Hematopoietic multipotent progenitor cell treated with erythropoietin and hydrocortisone succinate and interleukin-3 and kit ligand, for 4 days (in vitro differentiated cells): Measurements from ENCODE around the gene CPNE5.
"Not testable (repeated sequence)": the region's sequence is repeated elsewhere in the genome, so short reads cannot be mapped to it uniquely, and the experiment has no call there.

Experiments used
- DNase-seq: peaks from one replicate; pipeline ENCODE4 v3.0.0-alpha.2; 2015

The CPNE5 gene

DNA sequence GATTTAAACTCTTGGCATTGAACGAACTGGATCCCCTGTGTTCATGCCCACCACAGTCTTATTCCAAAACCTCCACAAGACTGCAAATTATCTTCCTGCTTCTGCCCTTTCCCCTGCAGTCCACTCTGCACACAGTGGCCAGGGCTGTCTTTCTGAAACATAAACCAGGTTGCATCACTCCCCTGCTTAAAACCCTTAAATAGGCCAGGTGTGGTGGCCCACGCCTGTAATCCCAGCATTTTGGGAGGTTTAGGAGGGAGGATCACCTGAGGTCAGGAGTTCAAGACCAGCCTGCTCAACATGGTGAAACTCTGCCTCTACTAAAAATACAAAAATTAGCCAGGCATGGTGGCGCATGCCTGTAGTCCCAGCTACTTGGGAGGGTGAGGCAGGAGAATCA lies 26.2 kb downstream of the CPNE5 start:
- DNase-seq = not testable (repeated sequence)

DNA sequence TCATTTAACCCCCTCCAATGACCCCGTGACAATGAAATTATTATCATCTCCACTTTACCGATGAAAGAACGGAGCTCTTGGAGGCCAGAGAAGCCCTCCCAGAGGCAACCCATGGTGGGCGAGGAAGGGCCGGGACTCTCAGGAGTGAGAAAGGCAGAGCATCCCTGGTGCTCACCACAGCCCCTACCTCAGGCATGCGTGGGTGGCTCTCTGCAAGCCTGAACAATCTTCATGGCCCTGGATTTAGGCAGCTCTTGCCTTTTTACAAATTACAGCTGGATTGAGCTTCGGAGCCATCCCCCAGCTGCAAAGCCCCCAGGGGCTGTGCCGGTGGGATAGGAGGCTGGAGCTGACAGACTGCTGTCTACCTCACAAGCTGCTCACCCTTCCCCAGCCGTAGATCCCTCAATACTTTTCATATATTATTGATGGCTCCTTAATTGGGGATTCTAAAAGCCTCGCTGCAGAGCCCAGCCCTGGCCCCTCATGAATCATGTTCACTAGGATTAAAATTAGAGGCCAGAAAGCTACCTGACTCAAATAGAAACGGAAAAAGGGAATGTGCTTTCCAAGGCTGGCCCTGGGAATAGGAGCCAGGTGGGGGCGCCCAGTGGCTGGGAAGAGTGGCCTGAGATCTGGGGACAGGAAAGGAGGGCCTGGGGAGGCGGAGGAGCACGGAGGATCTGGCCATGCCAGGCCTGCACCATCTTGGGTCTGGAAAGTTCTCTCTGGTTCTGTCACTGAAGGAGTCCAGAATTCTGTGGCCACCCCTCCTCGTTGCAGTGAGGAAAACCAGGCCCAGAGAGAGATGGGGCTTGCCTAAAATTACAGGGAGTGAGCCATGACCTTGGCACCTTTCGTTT lies 29.1 kb downstream of the CPNE5 start:
- DNase-seq = no peak

DNA sequence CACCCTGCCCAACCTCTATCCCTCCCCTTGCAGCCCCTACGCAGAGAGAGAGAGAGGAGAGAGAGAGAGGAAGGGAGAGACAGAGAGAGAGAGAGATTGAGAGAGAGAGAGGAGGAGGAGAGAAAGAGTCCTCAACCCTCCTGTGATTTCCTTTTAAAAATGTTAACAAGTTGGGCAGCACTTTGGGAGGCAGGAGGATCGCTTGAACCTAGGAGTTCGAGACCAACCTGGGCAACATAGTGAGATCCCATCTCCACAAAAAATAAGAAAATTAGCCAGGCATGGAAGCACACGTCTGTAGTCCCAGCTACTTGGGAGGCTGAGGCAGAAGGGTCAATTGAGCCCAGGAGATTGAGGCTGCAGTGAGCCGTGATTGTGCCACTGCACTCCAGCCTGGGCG lies 30.1 kb downstream of the CPNE5 start:
- no peak for DNase-seq

DNA sequence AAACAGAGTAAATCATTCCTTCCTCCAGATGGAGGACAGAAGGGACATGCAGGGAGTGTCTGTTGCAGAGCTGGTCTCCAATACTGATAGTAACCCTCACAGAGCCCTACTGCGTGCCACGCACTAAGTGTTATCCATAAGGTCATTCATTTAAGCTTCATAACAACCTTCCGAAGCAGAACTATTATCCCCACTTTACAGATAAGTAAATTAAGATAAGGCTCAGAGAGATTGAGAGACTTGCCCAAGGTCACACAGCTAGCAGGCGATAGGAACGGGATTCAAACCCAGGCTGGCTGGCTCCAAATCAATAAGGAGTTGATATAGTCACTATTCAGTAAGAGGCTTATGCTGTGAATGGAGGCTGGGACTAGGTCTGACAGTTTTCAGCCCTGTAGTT lies 30.6 kb downstream of the CPNE5 start:
- no peak for DNase-seq

DNA sequence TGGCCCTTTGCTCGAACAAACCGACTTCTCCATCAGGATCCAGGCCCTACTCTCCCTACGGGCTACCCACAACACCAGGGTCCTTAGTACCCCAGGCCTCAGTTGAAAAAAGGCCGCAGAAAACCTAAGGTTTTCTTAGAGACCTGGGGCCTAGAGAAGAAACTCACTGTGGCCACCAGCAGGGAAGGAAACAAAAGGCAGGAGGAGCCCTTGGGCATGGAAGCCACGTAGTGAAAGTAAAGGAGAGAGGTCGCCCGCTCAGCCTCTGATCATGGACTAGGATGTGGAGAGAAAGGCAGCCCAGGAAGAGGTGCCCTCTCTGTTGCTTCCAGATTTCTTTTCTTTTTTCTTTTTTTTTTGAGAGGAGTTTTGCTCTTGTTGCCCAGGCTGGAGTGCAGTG lies 31.5 kb downstream of the CPNE5 start:
- DNase-seq = no peak

DNA sequence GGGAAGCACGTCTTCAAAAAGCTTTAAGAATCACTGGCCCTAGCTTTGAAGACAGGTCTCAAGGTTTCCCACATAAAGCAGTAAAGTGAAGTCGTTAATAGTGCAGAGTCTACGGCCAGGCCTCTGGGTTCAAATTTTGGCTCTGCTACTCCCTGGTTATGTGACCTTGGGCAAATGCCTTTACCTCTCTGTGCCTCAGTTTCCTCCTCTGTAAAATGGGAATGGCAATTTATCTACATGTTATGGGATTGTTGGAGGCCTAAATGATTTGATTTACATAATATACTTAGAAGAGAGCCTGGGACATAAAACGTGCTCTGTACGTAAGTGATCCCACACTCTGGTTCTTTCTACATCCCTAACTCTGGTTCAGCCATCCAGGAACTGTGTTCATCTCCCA lies 32.1 kb downstream of the CPNE5 start:
- no peak for DNase-seq

DNA sequence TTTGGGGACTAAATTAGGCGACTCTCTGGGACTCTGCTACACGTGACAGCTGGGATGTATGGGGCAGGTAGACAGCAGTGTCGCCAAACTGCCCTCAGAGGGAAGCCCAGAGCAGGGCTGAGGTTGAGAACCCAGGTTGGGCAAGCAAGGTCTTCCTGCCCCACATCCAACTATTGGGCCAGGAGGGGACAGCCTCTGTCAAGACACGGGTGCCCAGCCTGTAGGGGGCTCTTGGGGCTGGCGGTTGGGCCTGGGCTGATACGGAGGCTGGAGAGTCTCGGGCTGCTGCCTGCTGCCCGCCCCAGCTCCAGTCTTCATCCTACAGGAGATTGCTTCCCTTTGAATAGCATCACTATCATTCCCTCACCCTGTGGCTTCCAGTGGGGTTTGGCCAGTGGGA lies 33.3 kb downstream of the CPNE5 start:
- no peak for DNase-seq

DNA sequence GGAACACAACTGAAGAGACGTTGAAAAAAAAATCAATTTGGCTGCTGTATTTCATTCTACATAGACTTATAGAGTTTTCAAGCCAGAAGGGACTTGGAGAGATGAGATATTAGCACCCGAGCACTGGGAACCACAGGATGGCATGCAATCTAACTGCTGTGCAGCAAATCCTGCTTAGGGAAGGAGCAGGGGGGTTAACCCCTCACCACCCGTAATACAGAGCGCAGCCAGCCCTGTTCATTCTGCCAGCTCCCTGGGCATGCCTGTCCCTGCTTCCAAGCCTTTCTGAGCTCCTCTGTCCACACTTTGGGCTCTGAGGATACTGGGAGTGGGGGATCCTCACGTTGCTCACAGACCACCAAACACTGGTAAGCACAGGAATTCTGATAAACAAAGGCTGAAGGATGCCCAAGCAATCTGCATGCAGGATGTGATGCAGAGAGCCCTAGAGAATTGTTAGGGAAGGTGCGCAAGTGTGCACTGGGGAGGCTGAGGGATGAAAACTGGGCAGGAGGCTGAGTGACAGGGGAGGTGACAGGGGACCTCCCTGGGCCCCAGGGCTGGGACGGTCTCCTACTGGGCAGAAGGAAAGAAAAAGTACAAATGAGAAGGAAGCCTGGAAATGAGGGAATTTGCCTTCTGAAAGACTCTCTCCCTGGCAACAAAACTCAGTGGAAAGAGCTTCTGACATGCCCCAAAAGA lies 34.0 kb downstream of the CPNE5 start:
- no peak for DNase-seq

DNA sequence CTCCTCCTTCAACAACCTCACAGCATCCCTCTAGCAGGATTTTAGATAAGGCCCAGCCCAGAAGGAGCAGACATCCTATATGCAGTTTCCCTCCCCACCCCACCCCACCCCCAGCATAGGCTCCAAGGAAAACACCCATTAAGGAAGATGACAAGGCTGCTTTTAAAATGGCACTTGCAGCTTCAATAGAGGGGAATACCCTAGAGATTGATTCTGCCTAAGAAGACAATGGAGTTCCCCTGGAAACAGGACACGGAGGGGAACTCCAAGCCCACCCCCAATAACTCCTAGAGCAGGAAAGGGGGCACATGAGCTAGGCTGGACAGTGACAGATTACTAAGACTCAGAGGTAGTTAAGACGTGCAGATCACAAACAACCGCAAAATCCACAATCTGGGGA lies 34.7 kb downstream of the CPNE5 start:
- DNase-seq = no peak

DNA sequence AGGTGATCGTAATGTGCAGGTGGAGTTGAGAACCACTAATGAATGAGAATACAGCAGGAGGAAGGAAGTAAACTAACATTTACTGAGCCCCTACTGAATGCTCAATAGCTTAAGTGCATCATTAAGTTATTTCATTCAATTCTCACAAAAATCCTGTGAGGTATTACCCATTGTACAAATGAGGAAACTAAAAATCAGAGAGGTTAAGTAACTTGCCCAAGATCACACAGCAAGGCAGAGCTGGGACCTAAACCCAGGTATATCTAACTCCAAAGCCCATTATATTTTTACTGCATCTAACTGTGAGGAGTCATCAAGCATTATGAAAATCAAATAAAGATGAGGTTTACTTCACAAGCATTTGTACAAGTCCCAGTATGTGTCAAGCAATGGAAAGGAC lies 35.3 kb downstream of the CPNE5 start:
- no peak for DNase-seq

DNA sequence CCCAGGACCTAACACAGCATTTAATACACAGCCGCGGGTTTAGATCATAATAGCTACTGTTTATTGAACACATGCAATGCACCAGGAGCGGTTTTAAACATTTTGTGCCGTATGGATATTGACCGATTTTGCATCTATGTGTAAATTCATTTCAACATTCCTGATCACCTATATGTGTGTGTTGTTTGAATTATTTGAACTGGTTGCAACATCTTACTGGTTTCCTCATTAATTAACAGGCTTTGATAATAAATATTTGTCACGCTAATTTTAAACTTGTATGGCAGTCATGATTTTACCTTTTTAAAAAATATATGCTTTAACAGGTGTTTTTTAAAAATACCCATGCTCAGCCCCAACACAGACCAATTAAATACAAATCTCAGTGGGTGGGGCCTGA lies 35.8 kb downstream of the CPNE5 start:
- DNase-seq = no peak

DNA sequence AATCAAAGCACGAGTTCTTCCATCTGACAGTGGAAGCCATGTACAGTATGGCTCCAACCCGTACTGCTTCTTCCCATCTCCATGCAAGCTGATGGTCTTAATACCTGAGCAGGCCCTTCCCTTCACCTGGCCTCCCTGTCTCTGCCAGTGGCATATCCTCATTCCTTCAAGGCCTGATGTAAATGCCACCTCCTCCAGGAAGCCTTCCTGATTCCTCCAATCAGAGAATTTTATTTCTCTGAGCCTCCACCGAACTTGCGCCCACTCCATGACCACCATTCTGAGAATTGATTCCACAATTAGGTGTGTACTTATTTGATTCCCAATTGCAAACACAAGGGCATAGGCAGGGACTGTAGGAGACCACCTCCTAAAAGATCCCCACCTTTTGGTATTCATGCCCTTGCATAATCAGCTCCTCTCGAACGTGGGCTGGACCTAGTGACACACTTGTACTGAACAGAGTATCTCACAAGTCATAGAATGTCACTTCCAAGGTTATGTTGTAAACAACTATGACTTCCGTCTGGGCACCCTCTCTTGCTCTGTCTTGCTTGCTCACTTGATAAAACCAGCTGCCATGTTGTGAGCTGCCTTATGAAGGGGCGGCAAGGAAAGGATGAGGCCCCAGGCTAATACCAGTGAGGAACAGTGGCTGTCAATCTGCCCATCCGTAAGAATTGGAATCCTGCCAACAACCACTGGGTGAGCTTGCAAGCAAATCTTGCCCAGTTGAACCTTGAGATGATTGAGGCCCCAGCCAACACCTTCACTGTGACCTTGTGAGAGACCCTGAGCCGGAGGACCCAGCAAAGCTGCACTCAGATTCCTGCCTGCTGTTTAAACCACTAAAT lies 38.8 kb downstream of the CPNE5 start:
- peak; percentile 35 for DNase-seq

DNA sequence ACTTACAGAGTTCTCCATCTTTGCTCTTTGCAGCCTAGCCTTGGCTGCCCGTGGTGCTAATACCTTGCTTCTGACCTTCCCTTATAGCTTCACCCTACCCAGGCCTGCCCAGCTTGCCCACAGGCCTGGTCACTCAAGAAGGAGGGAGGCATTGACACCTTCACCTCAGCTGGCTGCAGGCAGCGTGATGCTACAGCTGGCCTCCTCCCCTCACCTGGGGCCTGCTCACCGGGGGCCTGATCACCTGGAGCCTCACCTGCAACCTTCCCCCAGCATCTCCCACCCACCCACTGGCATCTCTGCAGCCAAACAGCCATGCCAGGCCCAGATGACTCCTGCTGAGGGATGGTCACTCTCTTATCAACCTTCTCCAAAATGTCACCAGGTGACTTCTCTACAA lies 40.4 kb downstream of the CPNE5 start:
- DNase-seq = no peak

DNA sequence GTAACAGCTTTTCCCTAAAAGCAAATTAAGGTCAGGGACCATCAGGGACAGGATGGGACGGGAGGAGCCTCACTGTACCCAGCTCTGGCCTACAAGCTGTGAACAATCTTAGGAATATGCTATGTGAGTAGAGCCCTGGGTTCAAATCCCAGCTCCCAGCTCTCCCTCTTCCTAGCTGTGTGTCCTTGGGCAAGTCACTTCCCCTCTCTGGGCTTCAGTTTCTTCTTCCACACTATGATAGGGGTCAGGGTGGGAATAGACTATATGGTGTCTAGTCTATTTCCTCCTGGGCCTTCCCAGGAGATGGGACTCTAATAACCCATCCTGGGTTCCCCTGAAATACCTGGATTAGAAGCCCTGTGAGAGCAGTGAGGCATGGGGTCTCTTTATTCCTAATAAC lies 41.6 kb downstream of the CPNE5 start:
- DNase-seq = no peak

DNA sequence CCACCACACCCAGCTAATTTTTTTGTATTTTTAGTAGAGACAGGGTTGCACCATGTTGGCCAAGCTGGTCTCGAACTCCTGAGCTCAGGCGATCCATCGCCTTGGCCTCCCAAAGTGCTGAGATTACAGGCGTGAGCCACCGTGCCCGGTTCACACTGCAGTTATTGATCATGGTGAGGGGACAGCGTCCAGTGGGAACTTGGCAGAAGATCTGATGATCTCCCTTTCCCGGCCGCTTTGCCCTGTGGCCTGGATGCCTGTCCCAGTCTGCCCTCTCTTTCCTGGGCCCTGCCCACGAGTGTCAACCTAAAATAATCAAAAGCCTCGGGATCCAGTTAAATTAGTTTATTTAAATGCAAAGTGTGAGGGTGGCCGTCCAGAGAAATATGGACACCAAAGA lies 42.2 kb downstream of the CPNE5 start:
- DNase-seq = no peak

DNA sequence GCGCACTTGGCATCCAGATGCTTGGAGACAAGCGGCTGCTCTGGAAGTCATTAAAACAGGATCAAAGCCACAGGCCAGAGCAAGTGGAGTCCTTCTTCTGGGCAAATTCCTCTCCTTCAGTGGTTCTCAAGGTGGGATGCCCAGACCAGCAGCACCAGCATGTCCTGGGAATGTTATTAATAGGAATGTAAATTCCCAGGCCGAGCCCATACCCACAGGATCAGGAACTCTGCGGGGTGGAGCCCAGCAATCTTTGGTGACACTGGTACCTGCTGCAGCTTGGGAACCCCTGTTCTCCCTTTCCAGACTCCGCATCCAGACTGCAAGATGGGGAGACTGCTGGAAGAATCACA lies 44.6 kb downstream of the CPNE5 start:
- no peak for DNase-seq

DNA sequence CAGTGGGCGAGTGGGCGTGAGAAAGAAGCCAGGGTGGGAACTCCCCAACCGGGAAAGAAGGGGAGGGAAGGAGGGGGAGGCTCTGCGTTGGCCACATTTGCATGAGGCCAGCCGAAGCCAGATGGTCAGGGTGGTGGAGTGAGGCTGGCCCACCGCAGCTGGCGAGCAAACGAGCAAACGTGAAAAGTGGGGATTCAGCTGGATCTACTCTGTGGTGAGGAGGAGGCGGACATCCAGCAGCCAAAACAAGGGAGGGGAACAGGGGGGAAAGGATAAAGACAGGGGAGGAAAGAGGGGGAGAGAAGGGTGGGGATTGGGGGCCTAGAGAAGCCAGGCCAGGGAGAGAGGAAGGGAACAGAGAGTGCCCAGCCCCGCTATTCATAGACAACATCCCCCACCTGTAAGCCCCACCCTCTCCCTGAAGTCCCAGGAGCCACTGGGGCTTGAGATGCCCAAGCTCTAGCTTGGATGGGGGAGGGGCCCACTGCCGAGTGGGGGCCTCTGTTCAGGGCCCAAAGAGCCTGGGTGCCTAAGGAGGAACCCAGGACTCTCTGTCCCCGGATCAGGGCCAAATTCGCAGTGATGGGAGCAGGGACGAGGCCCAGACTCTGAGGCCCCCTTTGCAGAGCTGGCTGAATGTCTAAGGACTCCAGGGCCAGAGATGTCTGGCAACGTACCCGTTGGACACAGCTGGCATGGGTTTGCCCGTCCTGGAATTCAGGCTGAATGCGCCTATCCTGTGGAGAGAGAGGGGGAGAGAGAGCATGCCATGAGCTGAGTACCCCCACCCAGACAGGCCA lies 45.1 kb downstream of the CPNE5 start:
- no peak for DNase-seq

DNA sequence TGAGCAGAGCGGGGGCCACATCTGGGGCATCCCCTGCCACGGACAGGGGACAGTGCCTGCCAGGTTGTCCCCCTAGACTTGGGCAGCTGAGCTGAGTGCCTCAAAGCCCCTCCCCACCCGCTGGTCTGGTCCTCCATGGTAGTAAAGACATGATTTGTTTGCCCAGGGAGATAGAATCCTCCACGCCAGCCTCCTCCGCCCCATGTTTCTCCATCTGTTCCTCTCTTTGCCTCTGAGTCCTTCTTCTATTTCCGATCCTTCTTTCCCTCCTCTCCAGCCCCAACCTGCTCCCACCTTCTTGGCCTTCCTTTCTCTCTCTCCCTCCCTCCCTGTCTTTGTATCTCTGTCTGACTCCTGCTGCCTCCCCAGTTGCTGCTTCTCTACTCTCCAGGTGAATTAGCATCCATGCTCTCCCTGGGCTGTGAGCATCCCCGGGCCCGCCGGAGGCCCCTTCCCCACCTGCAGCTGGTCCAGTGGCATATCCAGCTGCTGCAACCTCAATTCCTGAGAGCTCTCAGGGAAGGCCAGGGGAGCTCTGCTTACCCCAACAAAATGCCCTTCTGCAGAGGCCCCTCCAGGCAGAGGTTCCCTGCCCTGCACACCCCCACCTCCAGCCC lies 45.8 kb downstream of the CPNE5 start:
- DNase-seq = no peak

DNA sequence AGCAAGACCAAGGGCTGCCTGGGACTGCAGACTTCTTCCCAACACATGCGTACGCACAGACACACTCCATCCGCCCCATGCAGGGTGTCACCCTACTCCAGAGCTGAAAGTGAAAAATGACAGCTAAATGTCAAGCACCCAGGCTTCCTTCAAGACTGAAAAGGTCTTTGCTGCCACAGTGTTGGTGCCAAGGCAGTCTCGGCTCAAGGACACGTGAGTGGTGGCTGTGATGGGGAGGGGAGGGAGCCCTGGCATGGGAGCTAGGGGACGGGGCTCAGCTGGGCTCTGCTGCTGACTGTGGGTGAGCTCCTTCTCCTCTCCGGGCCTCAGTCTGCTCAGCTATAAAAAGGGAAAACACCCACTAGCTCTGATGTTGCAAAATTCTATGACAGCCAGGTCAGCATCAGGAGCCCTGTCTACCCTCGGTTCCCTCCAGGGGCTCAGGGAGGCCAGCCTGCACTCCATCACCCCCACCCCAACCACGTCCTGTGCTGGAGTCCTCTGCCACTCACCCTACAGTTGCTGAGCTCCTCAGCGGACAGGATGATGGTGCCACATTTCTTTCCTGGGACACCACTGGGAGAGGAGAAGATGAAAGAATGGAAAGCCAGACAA lies 47.6 kb downstream of the CPNE5 start:
- DNase-seq = no peak

DNA sequence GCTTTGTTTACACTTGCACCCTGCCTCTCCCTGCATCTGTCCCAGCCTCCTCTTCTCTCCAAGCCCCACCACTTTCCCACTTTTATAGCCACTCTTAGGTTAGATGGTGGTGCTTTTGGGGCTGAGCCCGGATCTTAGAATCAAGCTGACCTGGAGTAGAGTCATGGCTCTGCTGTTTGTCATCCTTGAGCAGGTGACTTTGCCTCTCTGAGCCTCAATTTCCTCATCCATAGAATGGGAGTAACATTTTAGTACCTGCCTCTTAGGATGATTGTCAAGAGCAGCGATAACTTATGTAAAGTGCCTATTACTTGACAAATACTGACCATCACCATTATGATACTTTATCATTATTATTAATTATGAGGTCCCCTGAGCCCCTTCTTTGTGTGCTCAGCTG lies 48.2 kb downstream of the CPNE5 start:
- no peak for DNase-seq

DNA sequence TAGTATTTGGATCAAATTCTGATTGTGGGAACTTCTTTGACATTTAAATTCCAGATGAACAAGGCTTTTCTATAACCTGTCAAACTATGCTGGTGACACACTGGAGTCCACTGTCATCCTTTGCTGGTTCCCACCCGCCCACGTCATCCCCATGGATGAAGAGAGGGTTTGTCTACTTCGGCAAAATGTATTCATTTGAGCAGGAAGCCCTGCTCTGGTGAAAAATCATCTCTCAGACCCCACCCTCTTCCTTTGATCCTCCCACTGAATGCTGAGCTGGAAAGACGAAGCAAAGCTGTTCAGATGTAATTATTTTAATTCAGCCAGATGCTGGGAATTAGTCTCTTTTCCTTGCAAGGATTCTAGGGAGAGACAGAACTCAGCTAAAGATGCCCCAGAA lies 50.5 kb downstream of the CPNE5 start:
- DNase-seq = no peak

DNA sequence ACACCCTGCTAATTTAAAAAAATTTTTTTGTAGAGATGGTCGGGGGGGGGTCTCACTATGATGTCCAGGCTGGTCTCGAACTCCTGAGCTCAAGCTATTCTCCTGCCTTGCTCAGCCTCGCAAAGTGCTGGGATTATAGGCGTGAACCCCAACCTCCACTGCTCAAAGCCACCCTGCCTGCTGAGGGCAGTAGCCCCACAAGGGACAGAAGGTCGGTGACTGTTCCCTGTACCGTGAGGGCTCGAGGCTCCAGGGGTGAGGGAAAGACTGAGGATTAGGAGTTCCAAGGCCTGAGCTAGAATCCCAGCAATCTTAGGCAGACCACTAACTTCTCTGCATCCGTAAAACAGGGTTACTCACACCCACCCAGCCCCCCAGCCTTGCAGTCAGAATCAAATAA lies 51.1 kb downstream of the CPNE5 start:
- DNase-seq = no peak
